HCT116 (cell line): ENCODE data around the gene CCDC102B.

ENCODE experiments used
- ELF1 ChIP-seq: IDR thresholded peaks from 2 replicates; pipeline ENCODE4 v1.6.1; 2012; ENCODE audit warnings: low read depth, borderline replicate concordance
- EZH2 ChIP-seq: fragments of 200-600 bp; sonication (generic); IDR thresholded peaks from 2 replicates; pipeline ENCODE4 v1.6.1; 2017; ENCODE audit warnings: antibody characterized with exemption, mixed run types
- JUND ChIP-seq: IDR thresholded peaks from 2 replicates; pipeline ENCODE4 v1.6.1; 2012
- MAX ChIP-seq: IDR thresholded peaks from 2 replicates; pipeline ENCODE4 v1.6.1; 2012
- POLR2A ChIP-seq: IDR thresholded peaks from 2 replicates; pipeline ENCODE4 v1.7.0; 2011; ENCODE audit warnings: borderline replicate concordance; ENCODE audit not compliant: insufficient read depth, insufficient read length; ENCODE audit errors: extremely low read depth
- POLR2AphosphoS5 ChIP-seq: IDR thresholded peaks from 2 replicates; pipeline ENCODE4 v1.6.1; 2011; ENCODE audit warnings: mild to moderate bottlenecking, low read depth, low read length, moderate library complexity
- RAD21 ChIP-seq: IDR thresholded peaks from 2 replicates; pipeline ENCODE4 v1.6.1; 2012; ENCODE audit warnings: low read depth, mild to moderate bottlenecking
- SP1 ChIP-seq: IDR thresholded peaks from 2 replicates; pipeline ENCODE4 v1.6.1; 2012; ENCODE audit warnings: low read depth
- SRF ChIP-seq: IDR thresholded peaks from 2 replicates; pipeline ENCODE4 v1.6.1; 2012; ENCODE audit warnings: low read depth
- YY1 ChIP-seq: IDR thresholded peaks from 2 replicates; pipeline ENCODE4 v1.6.1; 2011; ENCODE audit warnings: low read length, low read depth, moderate library complexity, mild to moderate bottlenecking; ENCODE audit not compliant: insufficient replicate concordance; ENCODE audit errors: extremely low read depth
- ZBTB33 ChIP-seq: IDR thresholded peaks from 2 replicates; pipeline ENCODE4 v1.6.1; 2011; ENCODE audit warnings: mild to moderate bottlenecking, low read length, moderate library complexity; ENCODE audit not compliant: insufficient replicate concordance; ENCODE audit errors: extremely low read depth
- ZNF274 ChIP-seq: fragments of 200-500 bp; sonication (Bioruptor generic); IDR thresholded peaks from 2 replicates; pipeline ENCODE4 v1.6.1; 2014; ENCODE audit warnings: mild to moderate bottlenecking, low read depth, low read length, inconsistent platforms
- TF ChIP-seq, protein P1 (sequence below), 3 experiments: fragments of 200-600 bp in 1 of 3; sonication (generic) in 1 of 3; IDR thresholded peaks in 2 of 3; conservative IDR thresholded peaks in 1 of 3; 2 replicates each; pipeline ENCODE4 v1.5.1; 2012 to 2017; ENCODE audit warnings: low read depth in 2 of 3, low read length in 2 of 3, antibody characterized with exemption in 1 of 3, borderline replicate concordance in 1 of 3, control low read depth in 1 of 3, mild to moderate bottlenecking in 1 of 3, mixed read lengths in 1 of 3, mixed run types in 1 of 3, moderate library complexity in 1 of 3; ENCODE audit not compliant: insufficient read depth in 1 of 3

DNA sequence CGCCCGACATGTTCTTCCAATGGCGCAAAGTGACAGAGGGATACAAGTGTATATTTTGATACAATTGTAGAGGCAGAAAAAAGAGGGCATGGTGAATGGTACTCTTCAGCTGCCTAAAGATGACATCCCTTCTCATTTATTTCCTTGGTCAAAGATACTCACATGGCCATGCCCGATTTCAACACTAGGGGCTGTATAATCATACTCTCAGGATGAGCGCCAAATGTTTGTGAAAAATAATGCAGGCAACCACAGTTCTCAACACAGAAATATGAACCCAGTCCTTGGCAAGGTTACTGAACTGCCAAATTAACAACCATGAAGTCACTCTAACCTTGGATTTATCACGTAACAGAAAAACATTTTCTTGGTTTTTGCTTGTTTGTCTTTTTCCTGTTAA lies 204.4 kb downstream of the CCDC102B start:
- TF ChIP-seq, protein P1, sequence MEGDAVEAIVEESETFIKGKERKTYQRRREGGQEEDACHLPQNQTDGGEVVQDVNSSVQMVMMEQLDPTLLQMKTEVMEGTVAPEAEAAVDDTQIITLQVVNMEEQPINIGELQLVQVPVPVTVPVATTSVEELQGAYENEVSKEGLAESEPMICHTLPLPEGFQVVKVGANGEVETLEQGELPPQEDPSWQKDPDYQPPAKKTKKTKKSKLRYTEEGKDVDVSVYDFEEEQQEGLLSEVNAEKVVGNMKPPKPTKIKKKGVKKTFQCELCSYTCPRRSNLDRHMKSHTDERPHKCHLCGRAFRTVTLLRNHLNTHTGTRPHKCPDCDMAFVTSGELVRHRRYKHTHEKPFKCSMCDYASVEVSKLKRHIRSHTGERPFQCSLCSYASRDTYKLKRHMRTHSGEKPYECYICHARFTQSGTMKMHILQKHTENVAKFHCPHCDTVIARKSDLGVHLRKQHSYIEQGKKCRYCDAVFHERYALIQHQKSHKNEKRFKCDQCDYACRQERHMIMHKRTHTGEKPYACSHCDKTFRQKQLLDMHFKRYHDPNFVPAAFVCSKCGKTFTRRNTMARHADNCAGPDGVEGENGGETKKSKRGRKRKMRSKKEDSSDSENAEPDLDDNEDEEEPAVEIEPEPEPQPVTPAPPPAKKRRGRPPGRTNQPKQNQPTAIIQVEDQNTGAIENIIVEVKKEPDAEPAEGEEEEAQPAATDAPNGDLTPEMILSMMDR (IDR thresholded peaks at IDR 0.05 in 2 of 3, conservative IDR thresholded peaks at IDR 0.05 in 1 of 3; ENCODE audit: borderline replicate concordance in 1 of 3, insufficient read depth in 1 of 3, low read depth in 2 of 3, low read length in 2 of 3) = peak in 2 of 3 experiments; percentile 53 to 55; a peak in 4 of 6 replicates
- TF ChIP-seq SRF (no peak), YY1 (no peak), POLR2A (no peak), ZBTB33 (no peak), EZH2 (no peak), POLR2AphosphoS5 (no peak), MAX (no peak), ZNF274 (no peak), RAD21 (peak; percentile 30; the same call in 1 of the 2 replicates), ELF1 (no peak), JUND (no peak), SP1 (no peak)
